Measurements from ENCODE around the gene SDK1.

- no peak for TF ChIP-seq CTCF (IDR thresholded peaks at IDR 0.05; ENCODE audit: extremely low read depth in 1 of 2, insufficient read depth in 1 of 2, low read depth in 1 of 2, low read length in 2 of 2)
- no peak for TF ChIP-seq EZH2 (IDR thresholded peaks at IDR 0.05; ENCODE audit: borderline replicate concordance, low read depth, low read length, severe bottlenecking)
- TF ChIP-seq POLR2AphosphoS5 (IDR thresholded peaks at IDR 0.05; ENCODE audit: insufficient read depth, low read depth, low read length): no peak
- no peak for TF ChIP-seq POLR2A (IDR thresholded peaks at IDR 0.05; ENCODE audit: low read depth, low read length)
- TF ChIP-seq MAX (IDR thresholded peaks at IDR 0.05; ENCODE audit: insufficient read depth, insufficient read length): no peak
These were observed 48.1 kb downstream of the SDK1 start for GRCh38 chr7:3349126-3349525.

Data from endothelial cell of umbilical vein (primary cell).